Measurements from ENCODE around the gene GNAZ.

Gene GNAZ

DNA sequence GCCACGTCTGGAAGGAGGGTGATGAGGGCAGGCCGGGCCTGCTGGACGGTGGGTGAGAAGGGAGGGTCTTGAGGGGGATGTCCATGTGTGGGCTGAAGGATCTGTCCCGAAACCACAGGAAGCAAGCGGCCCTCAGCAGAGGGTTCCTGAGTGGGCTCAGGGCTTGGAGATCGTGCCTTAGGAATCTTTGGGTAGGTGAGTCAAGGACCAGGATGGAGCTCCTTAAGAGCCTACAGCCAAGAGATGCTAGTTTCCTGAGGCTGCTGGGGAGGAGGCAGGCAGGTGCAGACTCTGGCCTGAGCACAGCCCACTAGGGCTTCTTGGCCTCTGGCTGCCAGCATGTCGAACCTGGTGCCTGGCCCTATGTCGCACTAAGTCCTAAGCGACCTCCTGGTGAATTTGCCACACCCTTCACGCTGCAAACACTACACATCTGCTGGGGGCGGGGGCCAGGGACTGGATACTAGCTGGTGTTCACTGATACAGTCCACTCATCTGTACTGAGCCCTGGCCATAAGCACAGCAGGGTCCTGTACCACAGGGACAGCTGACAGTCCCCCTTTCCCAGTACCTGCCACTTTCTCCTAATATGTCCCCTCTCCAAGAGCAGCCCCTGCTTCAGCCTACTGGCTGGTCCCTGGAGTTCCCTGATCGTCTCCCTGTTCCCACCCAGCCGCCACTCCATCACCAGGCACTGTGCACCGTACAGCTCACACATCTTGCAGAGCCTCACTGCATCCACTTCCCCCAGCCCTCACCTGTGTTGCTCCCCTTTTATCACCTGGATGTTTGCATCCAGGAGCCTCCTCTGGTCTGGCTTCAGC lies 19.5 kb downstream of the GNAZ start:
- Histone ChIP-seq H3K4me1 (ENCODE audit: control insufficient read depth in 2 of 2, insufficient read depth in 1 of 2, low read depth in 1 of 2, low read length in 2 of 2) (peaks cover 2 to 17% of the 10 kb centered on the region in 2 donors), H4K91ac (ENCODE audit: low read depth, low read length, poor library complexity) (no peak overlapping the region), H3K27me3 (ENCODE audit: control insufficient read depth in 3 of 3, insufficient read depth in 3 of 3, low read depth in 1 of 3, low read length in 3 of 3) (no peaks in the 10 kb centered on the region), H3K23ac (ENCODE audit: low read depth, low read length, poor library complexity) (peak overlapping the region; percentile 98), H2BK12ac (ENCODE audit: low read length) (peak overlapping the region; percentile 23), H3K9me3 (replicated peaks in 1 of 2; ENCODE audit: control insufficient read depth in 2 of 2, insufficient read depth in 1 of 2, low read depth in 1 of 2, low read length in 2 of 2) (peaks cover 0 to 4% of the 10 kb centered on the region in 2 donors), H4K8ac (ENCODE audit: low read depth, low read length) (no peak overlapping the region), H3K4me3 (ENCODE audit: low read length in 2 of 2) (no peak overlapping the region), H3K18ac (ENCODE audit: low read length) (no peak overlapping the region), H3K27ac (replicated peaks; ENCODE audit: low read length) (no peak overlapping the region), H3K79me1 (ENCODE audit: low read depth, low read length) (peaks cover 24% of the 10 kb centered on the region), H2BK5ac (ENCODE audit: low read length) (no peak overlapping the region), H2AK5ac (ENCODE audit: low read depth, low read length) (no peak overlapping the region), H3K36me3 (replicated peaks in 1 of 2; ENCODE audit: control insufficient read depth in 2 of 2, insufficient read depth in 2 of 2, low read length in 2 of 2) (peaks cover 0 to 12% of the 10 kb centered on the region in 2 donors), H2AFZ (ENCODE audit: low read length) (no peak overlapping the region), H3K9ac (ENCODE audit: low read depth, low read length, poor library complexity) (no peak overlapping the region), H3K4me2 (ENCODE audit: insufficient read depth, low read length, poor library complexity, severe bottlenecking) (no peak overlapping the region), H3K14ac (ENCODE audit: low read length) (no peak overlapping the region), H2BK120ac (ENCODE audit: low read depth, low read length) (no peak overlapping the region), H3K4ac (ENCODE audit: low read length) (no peak overlapping the region), H2BK15ac (ENCODE audit: low read length) (no peak overlapping the region)
- no peak for DNase-seq (ENCODE audit: low spot score)
- no CpG with 5 or more reads among the region's 14 CpGs for WGBS, 2 donors (ENCODE audit: extremely low coverage in 2 of 2, insufficient read length in 2 of 2, insufficient replicate concordance in 1 of 2)

DNA sequence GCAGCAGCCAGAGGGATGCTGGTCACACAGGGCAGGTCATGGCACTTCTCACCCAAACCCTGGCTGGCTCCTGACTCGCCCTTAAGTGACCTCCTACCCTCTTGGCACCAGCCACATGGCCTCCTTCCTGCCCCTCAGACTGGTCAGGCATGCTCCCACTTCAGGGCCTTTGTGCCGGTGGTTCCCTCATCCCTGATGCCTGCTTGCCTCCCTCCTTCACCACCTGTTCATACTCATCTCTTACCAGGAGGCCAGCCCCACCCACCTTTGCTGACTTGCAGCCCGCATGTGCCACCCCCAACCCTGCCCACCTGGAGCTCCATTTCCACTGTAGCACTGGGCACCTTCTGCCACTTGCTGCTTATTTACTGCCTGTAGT lies 20.1 kb downstream of the GNAZ start:
- Histone ChIP-seq H3K36me3 (replicated peaks in 1 of 2; ENCODE audit: control insufficient read depth in 2 of 2, insufficient read depth in 2 of 2, low read length in 2 of 2) (peaks cover 0 to 12% of the 10 kb centered on the region in 2 donors), H3K4me2 (ENCODE audit: insufficient read depth, low read length, poor library complexity, severe bottlenecking) (no peak overlapping the region), H4K8ac (ENCODE audit: low read depth, low read length) (peak overlapping the region; percentile 52), H2BK12ac (ENCODE audit: low read length) (no peak overlapping the region), H3K4me3 (ENCODE audit: low read length in 2 of 2) (no peak overlapping the region), H4K91ac (ENCODE audit: low read depth, low read length, poor library complexity) (no peak overlapping the region), H3K4ac (ENCODE audit: low read length) (no peak overlapping the region), H2BK120ac (ENCODE audit: low read depth, low read length) (no peak overlapping the region), H3K4me1 (ENCODE audit: control insufficient read depth in 2 of 2, insufficient read depth in 1 of 2, low read depth in 1 of 2, low read length in 2 of 2) (peaks cover 8 to 21% of the 10 kb centered on the region in 2 donors), H3K14ac (ENCODE audit: low read length) (no peak overlapping the region), H3K9ac (ENCODE audit: low read depth, low read length, poor library complexity) (no peak overlapping the region), H3K27me3 (ENCODE audit: control insufficient read depth in 3 of 3, insufficient read depth in 3 of 3, low read depth in 1 of 3, low read length in 3 of 3) (no peaks in the 10 kb centered on the region), H3K27ac (replicated peaks; ENCODE audit: low read length) (no peak overlapping the region), H2BK15ac (ENCODE audit: low read length) (no peak overlapping the region), H3K79me1 (ENCODE audit: low read depth, low read length) (peaks cover 24% of the 10 kb centered on the region), H3K23ac (ENCODE audit: low read depth, low read length, poor library complexity) (peak overlapping the region; percentile 6), H2BK5ac (ENCODE audit: low read length) (no peak overlapping the region), H3K18ac (ENCODE audit: low read length) (no peak overlapping the region), H3K9me3 (replicated peaks in 1 of 2; ENCODE audit: control insufficient read depth in 2 of 2, insufficient read depth in 1 of 2, low read depth in 1 of 2, low read length in 2 of 2) (peaks cover 0 to 4% of the 10 kb centered on the region in 2 donors), H2AK5ac (ENCODE audit: low read depth, low read length) (no peak overlapping the region), H2AFZ (ENCODE audit: low read length) (no peak overlapping the region)
- no peak for DNase-seq (ENCODE audit: low spot score)
- WGBS, 2 donors (ENCODE audit: extremely low coverage in 2 of 2, insufficient read length in 2 of 2, insufficient replicate concordance in 1 of 2), result no CpG with 5 or more reads among the region's 3 CpGs

DNA sequence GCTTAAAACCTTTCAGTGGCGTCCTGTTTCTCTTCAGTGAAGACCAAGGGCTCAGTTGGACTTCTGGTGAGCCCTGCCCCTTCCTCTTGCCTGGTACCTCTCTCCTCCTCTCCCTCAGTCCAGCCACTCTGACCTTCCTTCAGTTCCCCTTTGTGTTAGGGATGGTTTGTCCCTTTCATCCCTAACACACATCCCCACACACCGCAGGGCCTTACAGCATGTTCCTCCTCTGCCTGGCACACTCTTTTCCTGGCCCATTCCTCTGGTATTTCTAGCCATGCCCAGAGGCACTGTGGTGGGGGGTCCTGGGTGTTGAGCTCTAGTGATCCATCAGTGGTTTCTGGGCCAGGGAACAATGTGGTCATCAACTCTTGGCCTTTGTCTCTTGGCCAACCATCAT lies 21.4 kb downstream of the GNAZ start:
- peaks cover 26% of the 10 kb centered on the region for H3K79me1 ChIP-seq (ENCODE audit: low read depth, low read length)
- peak overlapping the region; percentile 17 for H3K14ac ChIP-seq (ENCODE audit: low read length)
- H3K18ac ChIP-seq (ENCODE audit: low read length), result no peak overlapping the region
- H3K36me3 ChIP-seq (replicated peaks in 1 of 2; ENCODE audit: control insufficient read depth in 2 of 2, insufficient read depth in 2 of 2, low read length in 2 of 2), result peaks cover 12 to 21% of the 10 kb centered on the region in 2 donors
- peaks cover 8 to 18% of the 10 kb centered on the region in 2 donors for H3K4me1 ChIP-seq (ENCODE audit: control insufficient read depth in 2 of 2, insufficient read depth in 1 of 2, low read depth in 1 of 2, low read length in 2 of 2)
- no peak overlapping the region for H2BK12ac ChIP-seq (ENCODE audit: low read length)
- no peak overlapping the region for H3K27ac ChIP-seq (replicated peaks; ENCODE audit: low read length)
- H3K9me3 ChIP-seq (replicated peaks in 1 of 2; ENCODE audit: control insufficient read depth in 2 of 2, insufficient read depth in 1 of 2, low read depth in 1 of 2, low read length in 2 of 2), result peaks cover 0 to 4% of the 10 kb centered on the region in 2 donors
- H3K4me3 ChIP-seq (ENCODE audit: low read length in 2 of 2), result no peak overlapping the region
- H2AFZ ChIP-seq (ENCODE audit: low read length), result no peak overlapping the region
- H4K8ac ChIP-seq (ENCODE audit: low read depth, low read length), result no peak overlapping the region
- DNase-seq (ENCODE audit: low spot score), result no peak
- H3K27me3 ChIP-seq (ENCODE audit: control insufficient read depth in 3 of 3, insufficient read depth in 3 of 3, low read depth in 1 of 3, low read length in 3 of 3), result no peaks in the 10 kb centered on the region
- peak overlapping the region; percentile 37 for H3K23ac ChIP-seq (ENCODE audit: low read depth, low read length, poor library complexity)
- no peak overlapping the region for H3K4ac ChIP-seq (ENCODE audit: low read length)
- H3K9ac ChIP-seq (ENCODE audit: low read depth, low read length, poor library complexity), result no peak overlapping the region
- no peak overlapping the region for H2BK15ac ChIP-seq (ENCODE audit: low read length)
- no peak overlapping the region for H4K91ac ChIP-seq (ENCODE audit: low read depth, low read length, poor library complexity)
- H2AK5ac ChIP-seq (ENCODE audit: low read depth, low read length), result no peak overlapping the region
- no peak overlapping the region for H3K4me2 ChIP-seq (ENCODE audit: insufficient read depth, low read length, poor library complexity, severe bottlenecking)
- no peak overlapping the region for H2BK120ac ChIP-seq (ENCODE audit: low read depth, low read length)
- no CpG with 5 or more reads among the region's 2 CpGs for WGBS, 2 donors (ENCODE audit: extremely low coverage in 2 of 2, insufficient read length in 2 of 2, insufficient replicate concordance in 1 of 2)
- H2BK5ac ChIP-seq (ENCODE audit: low read length), result no peak overlapping the region

DNA sequence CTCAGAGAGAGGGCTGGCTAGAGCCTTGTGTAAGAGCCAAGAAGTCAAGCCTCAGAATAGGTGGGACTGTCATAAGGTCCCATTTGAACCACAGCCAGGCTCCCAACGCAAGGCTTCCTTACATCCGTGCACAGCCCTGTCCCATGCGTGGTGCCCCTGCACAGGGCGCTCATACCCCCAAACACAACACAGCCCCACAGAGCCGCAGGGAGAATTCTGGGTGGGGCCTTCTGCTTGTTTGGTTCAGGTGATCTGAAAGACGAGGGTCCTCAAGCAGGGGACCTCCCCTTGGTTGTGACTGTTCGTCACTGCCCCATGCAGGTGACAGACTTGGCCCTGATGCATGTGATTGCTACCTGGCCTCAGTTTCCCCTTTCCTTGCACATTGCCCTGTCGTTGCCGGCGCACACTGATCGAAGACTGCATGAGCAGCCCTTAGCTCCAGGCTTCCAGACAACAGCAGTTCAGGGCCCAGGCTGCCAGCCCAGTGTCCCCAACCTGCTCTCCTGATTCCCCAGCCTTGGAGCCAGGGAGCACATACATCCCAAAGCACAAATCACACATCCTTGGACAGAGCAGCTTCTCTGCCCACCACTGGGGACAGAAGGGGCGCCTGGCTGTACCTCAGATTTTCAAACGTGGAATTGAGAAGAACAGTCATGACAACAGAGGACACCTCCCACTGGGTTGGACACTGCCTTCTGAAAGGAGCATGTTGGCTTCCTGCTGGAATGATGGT lies 22.1 kb downstream of the GNAZ start:
- Histone ChIP-seq H3K79me1 (ENCODE audit: low read depth, low read length) (peaks cover 24% of the 10 kb centered on the region), H3K27ac (replicated peaks; ENCODE audit: low read length) (no peak overlapping the region), H2AK5ac (ENCODE audit: low read depth, low read length) (no peak overlapping the region), H3K9me3 (replicated peaks in 1 of 2; ENCODE audit: control insufficient read depth in 2 of 2, insufficient read depth in 1 of 2, low read depth in 1 of 2, low read length in 2 of 2) (peaks cover 0 to 4% of the 10 kb centered on the region in 2 donors), H3K4ac (ENCODE audit: low read length) (no peak overlapping the region), H2BK5ac (ENCODE audit: low read length) (no peak overlapping the region), H2BK12ac (ENCODE audit: low read length) (no peak overlapping the region), H3K14ac (ENCODE audit: low read length) (peak overlapping the region; percentile 78), H4K8ac (ENCODE audit: low read depth, low read length) (peak overlapping the region; percentile 74), H3K4me3 (ENCODE audit: low read length in 2 of 2) (no peak overlapping the region), H3K36me3 (replicated peaks in 1 of 2; ENCODE audit: control insufficient read depth in 2 of 2, insufficient read depth in 2 of 2, low read length in 2 of 2) (peaks cover 12 to 21% of the 10 kb centered on the region in 2 donors), H3K4me1 (ENCODE audit: control insufficient read depth in 2 of 2, insufficient read depth in 1 of 2, low read depth in 1 of 2, low read length in 2 of 2) (peaks cover 8 to 18% of the 10 kb centered on the region in 2 donors), H4K91ac (ENCODE audit: low read depth, low read length, poor library complexity) (no peak overlapping the region), H3K18ac (ENCODE audit: low read length) (peak overlapping the region; percentile 22), H2AFZ (ENCODE audit: low read length) (no peak overlapping the region), H2BK15ac (ENCODE audit: low read length) (no peak overlapping the region), H3K4me2 (ENCODE audit: insufficient read depth, low read length, poor library complexity, severe bottlenecking) (no peak overlapping the region), H3K27me3 (ENCODE audit: control insufficient read depth in 3 of 3, insufficient read depth in 3 of 3, low read depth in 1 of 3, low read length in 3 of 3) (no peaks in the 10 kb centered on the region), H3K23ac (ENCODE audit: low read depth, low read length, poor library complexity) (peak overlapping the region; percentile 15), H2BK120ac (ENCODE audit: low read depth, low read length) (no peak overlapping the region), H3K9ac (ENCODE audit: low read depth, low read length, poor library complexity) (peak overlapping the region; percentile 14)
- no peak for DNase-seq (ENCODE audit: low spot score)
- no CpG with 5 or more reads among the region's 13 CpGs for WGBS, 2 donors (ENCODE audit: extremely low coverage in 2 of 2, insufficient read length in 2 of 2, insufficient replicate concordance in 1 of 2)

Data from neuronal stem cell (in vitro differentiated cells).